ENCODE data around the gene GABPB2.

The GABPB2 gene

GRCh38 chr1:151164732-151165280 lies 94.2 kb downstream of the GABPB2 start:
- DNase-seq (ENCODE audit: low read depth, low spot score): no peak

GRCh38 chr1:151165281-151165737 lies 94.7 kb downstream of the GABPB2 start:
- no peak for DNase-seq (ENCODE audit: low read depth, low spot score)

DNA sequence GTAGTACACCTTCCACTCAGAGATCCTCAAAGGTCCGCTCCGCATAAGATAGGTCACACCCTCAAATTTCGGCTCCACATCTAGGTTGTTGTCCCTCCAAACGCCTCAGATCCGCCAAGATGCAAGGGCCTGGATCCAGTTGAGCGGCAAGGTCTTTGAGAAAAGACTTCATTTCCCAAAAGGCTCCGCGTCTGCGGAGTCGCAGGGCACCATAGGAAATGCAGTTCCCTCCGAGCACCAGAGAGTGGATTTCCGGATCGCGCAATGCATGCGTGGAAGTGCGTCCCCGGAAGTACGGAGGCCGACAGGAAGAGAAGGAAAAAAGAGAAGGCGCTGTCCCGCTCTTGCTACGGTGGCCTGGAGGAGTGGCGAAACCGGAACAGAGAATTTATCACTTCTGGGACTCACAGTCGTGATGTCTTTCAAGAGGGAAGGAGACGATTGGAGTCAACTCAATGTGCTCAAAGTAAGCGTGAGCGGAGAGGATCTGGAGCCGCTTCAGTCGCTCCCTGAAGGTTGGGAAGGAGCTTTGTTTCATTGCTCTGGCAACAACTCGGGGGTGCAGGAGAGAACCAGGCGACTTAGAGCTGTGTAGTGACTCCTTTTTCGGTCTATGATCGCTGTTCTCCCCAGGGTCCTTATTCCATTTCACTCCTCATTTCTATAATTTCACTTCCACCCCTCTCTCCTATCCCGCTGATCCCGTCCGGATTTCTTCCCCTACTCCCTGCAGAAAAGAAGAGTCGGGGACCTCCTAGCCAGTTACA lies 95.4 kb downstream of the GABPB2 start, which contains the start of the genes LYSMD1 and SCNM1:
Gene LYSMD1, minus strand, starts transcription at position 165 of the 767 bp plus-strand sequence. CDS start 644 bp downstream, outside the sequence.
Gene SCNM1, plus strand, starts transcription at position 407 of the 767 bp plus-strand sequence. Its CDS starts 9 bp downstream, at position 416.
- DNase-seq (ENCODE audit: low read depth, low spot score): peak; percentile 98

DNA sequence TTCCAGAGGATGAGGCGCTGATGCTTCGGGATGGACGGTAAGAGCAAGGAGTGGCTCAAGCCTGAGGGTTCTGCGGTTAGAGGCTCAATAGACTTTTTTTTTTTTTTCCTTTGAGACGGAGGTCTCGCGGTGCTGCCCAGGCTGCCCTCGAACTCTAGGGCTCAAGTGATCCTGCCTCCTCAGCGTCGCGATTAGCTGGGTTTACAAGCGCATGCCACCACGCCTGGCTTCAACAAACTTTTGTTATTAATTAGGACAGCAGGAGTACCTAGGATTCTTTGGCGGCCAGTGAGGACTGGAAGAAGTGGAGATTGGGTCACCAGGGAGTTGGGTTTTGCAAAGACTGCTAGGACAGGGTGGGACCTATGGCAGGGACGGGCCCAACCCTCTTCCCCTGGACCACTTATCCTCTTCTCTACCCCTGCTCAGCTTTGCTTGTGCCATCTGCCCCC lies 96.0 kb downstream of the GABPB2 start:
- DNase-seq (ENCODE audit: low read depth, low spot score): peak; percentile 77

GRCh38 chr1:151167116-151167515 lies 96.6 kb downstream of the GABPB2 start:
- no peak for DNase-seq (ENCODE audit: low read depth, low spot score)

DNA sequence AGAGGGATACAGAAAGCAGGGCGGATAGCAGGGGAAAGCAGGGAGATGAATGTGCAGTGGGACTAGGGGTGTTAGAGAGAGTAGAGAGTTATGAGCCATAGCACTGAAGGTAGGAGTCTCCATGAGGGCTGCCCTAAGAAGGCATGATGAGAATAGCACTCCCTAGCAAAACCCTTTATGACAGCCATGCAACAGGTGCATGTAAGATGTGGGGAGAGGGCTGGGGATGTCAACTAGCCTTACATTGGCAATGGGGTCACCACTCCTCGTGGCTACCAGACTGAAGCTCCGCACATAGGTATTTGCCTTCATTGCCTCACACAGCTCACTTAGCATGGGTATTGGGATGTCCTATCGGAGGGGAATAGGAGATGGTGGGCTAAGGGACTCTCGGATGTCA lies 100.6 kb downstream of the GABPB2 start:
- no peak for DNase-seq (ENCODE audit: low read depth, low spot score)
